DOHH2 (cell line): Measurements from ENCODE around the gene ZFP92.
A peak's percentile ranks its signal among the peaks of the same experiment; 100 is the strongest.

ENCODE experiments used
- H3F3A ChIP-seq: fragments of 200-600 bp; sonication (generic), shearing (Covaris generic); 2 replicates; pipeline ENCODE4 v1.6.0; 2016; ENCODE audit warnings: antibody characterized with exemption, mild to moderate bottlenecking; ENCODE audit not compliant: control insufficient read depth, insufficient read depth
- H3K27ac ChIP-seq: fragments of 200-600 bp; sonication (generic); 2 replicates; pipeline ENCODE4 v1.5.1; 2014; ENCODE audit warnings: low read depth, mild to moderate bottlenecking, low read length, moderate library complexity
- H3K27me3 ChIP-seq: fragments of 200-600 bp; sonication (generic); 2 replicates; pipeline ENCODE4 v1.6.1; 2014; ENCODE audit warnings: mild to moderate bottlenecking, low read length, mixed read lengths; ENCODE audit not compliant: control insufficient read depth
- H3K36me3 ChIP-seq: fragments of 200-600 bp; sonication (generic); 2 replicates; pipeline ENCODE4 v1.6.1; 2014; ENCODE audit warnings: mild to moderate bottlenecking, low read length, moderate library complexity, mixed read lengths; ENCODE audit not compliant: control insufficient read depth
- H3K4me1 ChIP-seq: fragments of 200-600 bp; sonication (generic); 2 replicates; pipeline ENCODE4 v1.6.1; 2014; ENCODE audit warnings: mild to moderate bottlenecking, low read length, mixed read lengths; ENCODE audit not compliant: control insufficient read depth
- H3K4me2 ChIP-seq: fragments of 200-600 bp; sonication (generic); 2 replicates; pipeline ENCODE4 v1.6.0; 2014; ENCODE audit warnings: mild to moderate bottlenecking, low read length, moderate library complexity
- H3K4me3 ChIP-seq: fragments of 200-600 bp; sonication (generic); 2 replicates; pipeline ENCODE4 v1.5.1; 2014; ENCODE audit warnings: mild to moderate bottlenecking, low read length, mixed read lengths
- H3K79me2 ChIP-seq: fragments of 200-600 bp; sonication (generic); 2 replicates; pipeline ENCODE4 v1.6.1; 2014; ENCODE audit warnings: mild to moderate bottlenecking, low read length, mixed read lengths; ENCODE audit not compliant: control insufficient read depth
- H3K9me2 ChIP-seq: fragments of 200-600 bp; sonication (generic); replicated peaks from 2 replicates; pipeline ENCODE4 v1.6.1; 2014; ENCODE audit warnings: mild to moderate bottlenecking, low read length, mixed read lengths; ENCODE audit not compliant: control insufficient read depth
- H3K9me3 ChIP-seq: fragments of 200-600 bp; sonication (generic); 2 replicates; pipeline ENCODE4 v1.6.1; 2014; ENCODE audit warnings: antibody characterized with exemption, low read length, mixed read lengths; ENCODE audit not compliant: control insufficient read depth, insufficient read depth
- H4K20me1 ChIP-seq: fragments of 200-600 bp; sonication (generic); 2 replicates; pipeline ENCODE4 v1.6.0; 2014; ENCODE audit warnings: low read depth, mild to moderate bottlenecking, antibody characterized with exemption, low read length, moderate library complexity; ENCODE audit not compliant: control insufficient read depth, insufficient read depth
- EZH2phosphoT487 ChIP-seq: fragments of 200-600 bp; sonication (generic); IDR thresholded peaks from 2 replicates; pipeline ENCODE4 v1.6.1; 2017; ENCODE audit warnings: borderline replicate concordance, mild to moderate bottlenecking, antibody characterized with exemption, low read length, moderate library complexity, mixed read lengths
- TF ChIP-seq, protein P1 (sequence below): fragments of 200-600 bp; sonication (generic); IDR thresholded peaks from one replicate; pipeline ENCODE4 v1.5.1; 2014; ENCODE audit warnings: antibody characterized with exemption, mild to moderate bottlenecking, low read depth, low read length; ENCODE audit not compliant: poor library complexity, severe bottlenecking

ZFP92 gene

DNA sequence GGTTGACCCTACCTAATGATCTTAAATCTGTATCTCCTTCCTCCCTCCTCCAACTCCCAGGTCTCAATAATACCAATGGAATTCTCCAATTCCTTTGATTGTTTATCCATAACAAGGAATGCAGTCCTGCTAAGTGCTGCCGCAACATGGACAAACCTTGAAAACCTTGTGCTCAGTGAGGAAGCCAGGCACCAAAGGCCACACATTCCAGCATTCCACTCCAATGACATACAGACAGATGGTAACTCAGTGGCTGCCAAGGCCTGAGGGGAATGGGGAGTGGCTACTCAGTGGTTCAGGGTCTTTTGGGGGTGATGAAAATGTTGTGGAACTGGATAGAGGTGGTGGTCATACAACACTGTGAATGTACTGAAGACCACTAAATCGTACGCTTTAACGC is 48.7 kb downstream of the ZFP92 start:
- Histone ChIP-seq H3K4me1 (no peaks in the 10 kb centered on the region), H3K9me2 (no peaks in the 10 kb centered on the region), H3K79me2 (no peaks in the 10 kb centered on the region), H3K4me2 (no peak overlapping the region), H4K20me1 (no peaks in the 10 kb centered on the region), H3K27ac (no peak overlapping the region), H3K36me3 (peaks cover 12% of the 10 kb centered on the region), H3K9me3 (no peaks in the 10 kb centered on the region), H3F3A (no peaks in the 10 kb centered on the region), H3K4me3 (no peak overlapping the region), H3K27me3 (no peaks in the 10 kb centered on the region)
- TF ChIP-seq, protein P1, sequence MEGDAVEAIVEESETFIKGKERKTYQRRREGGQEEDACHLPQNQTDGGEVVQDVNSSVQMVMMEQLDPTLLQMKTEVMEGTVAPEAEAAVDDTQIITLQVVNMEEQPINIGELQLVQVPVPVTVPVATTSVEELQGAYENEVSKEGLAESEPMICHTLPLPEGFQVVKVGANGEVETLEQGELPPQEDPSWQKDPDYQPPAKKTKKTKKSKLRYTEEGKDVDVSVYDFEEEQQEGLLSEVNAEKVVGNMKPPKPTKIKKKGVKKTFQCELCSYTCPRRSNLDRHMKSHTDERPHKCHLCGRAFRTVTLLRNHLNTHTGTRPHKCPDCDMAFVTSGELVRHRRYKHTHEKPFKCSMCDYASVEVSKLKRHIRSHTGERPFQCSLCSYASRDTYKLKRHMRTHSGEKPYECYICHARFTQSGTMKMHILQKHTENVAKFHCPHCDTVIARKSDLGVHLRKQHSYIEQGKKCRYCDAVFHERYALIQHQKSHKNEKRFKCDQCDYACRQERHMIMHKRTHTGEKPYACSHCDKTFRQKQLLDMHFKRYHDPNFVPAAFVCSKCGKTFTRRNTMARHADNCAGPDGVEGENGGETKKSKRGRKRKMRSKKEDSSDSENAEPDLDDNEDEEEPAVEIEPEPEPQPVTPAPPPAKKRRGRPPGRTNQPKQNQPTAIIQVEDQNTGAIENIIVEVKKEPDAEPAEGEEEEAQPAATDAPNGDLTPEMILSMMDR = no peak
- no peak for TF ChIP-seq EZH2phosphoT487

DNA sequence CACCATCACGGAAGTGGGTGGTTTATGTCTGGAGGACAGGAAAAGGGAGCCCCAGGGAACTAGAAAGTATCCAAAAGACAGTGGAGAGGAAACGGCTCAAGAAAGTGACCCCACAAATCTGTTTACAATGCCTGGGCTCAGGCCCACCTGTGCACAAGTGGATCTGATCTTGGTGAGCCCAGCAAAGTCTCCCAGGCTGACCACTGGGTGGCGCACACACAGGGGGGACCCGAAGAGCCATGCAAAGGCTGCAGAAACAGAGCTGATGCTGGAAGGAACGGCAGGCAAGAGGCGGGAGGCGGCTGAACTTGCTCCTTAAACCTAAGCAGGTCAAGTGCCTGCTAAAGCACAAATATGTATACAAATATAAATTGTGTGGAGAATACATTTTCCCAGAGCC is 49.6 kb downstream of the ZFP92 start:
- Histone ChIP-seq H3K4me3 (no peak overlapping the region), H3K4me1 (no peaks in the 10 kb centered on the region), H3F3A (no peaks in the 10 kb centered on the region), H3K79me2 (no peaks in the 10 kb centered on the region), H3K27ac (no peak overlapping the region), H3K27me3 (no peaks in the 10 kb centered on the region), H4K20me1 (no peaks in the 10 kb centered on the region), H3K4me2 (no peak overlapping the region), H3K9me3 (no peaks in the 10 kb centered on the region), H3K9me2 (no peaks in the 10 kb centered on the region), H3K36me3 (peaks cover 12% of the 10 kb centered on the region)
- TF ChIP-seq EZH2phosphoT487 = no peak
- TF ChIP-seq, protein P1 = peak; percentile 75
